Activated CD8-positive, alpha-beta memory T cell treated with anti-CD3 and anti-CD28 coated beads for 24 hours (primary cell): Measurements from ENCODE around the gene RNF217.
"Not testable (repeated sequence)": the region's sequence is repeated elsewhere in the genome, so short reads cannot be mapped to it uniquely, and the experiment has no call there.

Source experiments
- DNase-seq: peaks from one replicate; pipeline ENCODE4 v3.0.0-alpha.2; 2020

Gene RNF217

GRCh38 chr6:125066140-125066539 is 103.9 kb downstream of the RNF217 start:
- DNase-seq, result no peak

- DNase-seq, result no peak
Measured at GRCh38 chr6:125066964-125067363, 104.7 kb downstream of the RNF217 start.

GRCh38 chr6:125067552-125067951 is 105.3 kb downstream of the RNF217 start:
- DNase-seq, result no peak

GRCh38 chr6:125073071-125073470 is 110.8 kb downstream of the RNF217 start:
- DNase-seq, result no peak

GRCh38 chr6:125074120-125074519 is 111.9 kb downstream of the RNF217 start:
- no peak for DNase-seq

- DNase-seq, result not testable (repeated sequence)
Measured at GRCh38 chr6:125075073-125075472, 112.8 kb downstream of the RNF217 start.

- no peak for DNase-seq
Measured at GRCh38 chr6:125075741-125076481, 113.7 kb downstream of the RNF217 start.

GRCh38 chr6:125076482-125076742 is 114.2 kb downstream of the RNF217 start:
- DNase-seq, result no peak

- DNase-seq, result no peak
Measured at GRCh38 chr6:125077453-125077852, 115.2 kb downstream of the RNF217 start.

GRCh38 chr6:125078602-125079321 is 116.5 kb downstream of the RNF217 start:
- no peak for DNase-seq

GRCh38 chr6:125082908-125083683 is 120.9 kb downstream of the RNF217 start:
- DNase-seq, result no peak

- no peak for DNase-seq
Measured at GRCh38 chr6:125083684-125083990, 121.4 kb downstream of the RNF217 start.

- DNase-seq, result no peak
Measured at GRCh38 chr6:125086716-125087115, 124.5 kb downstream of the RNF217 start.

- DNase-seq, result no peak
Measured at GRCh38 chr6:125088963-125089362, 126.7 kb downstream of the RNF217 start.

- DNase-seq, result no peak
Measured at GRCh38 chr6:125094563-125094962, 132.3 kb downstream of the RNF217 start.

GRCh38 chr6:125095580-125096301 is 133.5 kb downstream of the RNF217 start:
- no peak for DNase-seq

GRCh38 chr6:125097186-125097585 is 134.9 kb downstream of the RNF217 start:
- DNase-seq, result no peak

GRCh38 chr6:125098253-125098652 is 136.0 kb downstream of the RNF217 start:
- DNase-seq, result no peak

- DNase-seq, result no peak
Measured at GRCh38 chr6:125099211-125100073, 137.2 kb downstream of the RNF217 start.

GRCh38 chr6:125100074-125100652 is 137.9 kb downstream of the RNF217 start:
- no peak for DNase-seq

- no peak for DNase-seq
Measured at GRCh38 chr6:125101128-125101527, 138.9 kb downstream of the RNF217 start.

- no peak for DNase-seq
Measured at GRCh38 chr6:125101631-125102030, 139.4 kb downstream of the RNF217 start.
